Right lobe of liver (tissue), 4 donors: ENCODE results near the gene NOC2L.

Source experiments
- POLR2A ChIP-seq: fragments of 450-650 bp; IDR thresholded peaks from one replicate; pipeline ENCODE4 v1.6.1; 2017; ENCODE audit warnings: antibody characterized with exemption, mild to moderate bottlenecking
- TF ChIP-seq, protein P1 (sequence below), 4 donors: fragments of 200-600 bp in 3 of 4; fragments of 450-650 bp in 1 of 4; IDR thresholded peaks; one replicate each; pipeline versions ENCODE4 v1.5.1 to v1.8.0; 2016 to 2022; ENCODE audit warnings: antibody characterized with exemption in 4 of 4, mild to moderate bottlenecking in 2 of 4
- donor health status: DM: no; HTN: no; CAD: no.
- donor health status: DM: no; HTN: no; CAD: no.
- donor health status: DM: no; HTN: yes; CAD: no.

DNA sequence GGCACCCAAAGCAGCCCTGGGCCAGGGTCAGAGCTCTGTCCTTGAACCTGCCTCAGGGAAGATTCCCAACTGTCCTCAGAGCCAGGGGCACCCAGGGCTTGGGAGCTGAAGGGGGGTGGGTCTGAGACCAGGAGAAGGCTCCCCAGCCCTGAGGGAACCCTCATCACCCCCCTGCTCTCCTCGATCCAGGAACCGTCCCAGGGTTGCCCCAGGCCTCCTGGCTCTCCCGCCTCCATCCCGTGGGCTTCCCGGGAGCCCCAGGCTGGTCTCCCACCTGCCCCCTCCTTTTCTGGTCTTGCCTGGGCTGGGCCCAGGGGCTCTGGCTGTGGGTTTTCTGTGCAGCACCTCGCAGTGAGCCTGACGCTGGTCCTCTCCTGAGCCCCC lies 42.0 kb downstream of the NOC2L start:
- TF ChIP-seq, protein P1, sequence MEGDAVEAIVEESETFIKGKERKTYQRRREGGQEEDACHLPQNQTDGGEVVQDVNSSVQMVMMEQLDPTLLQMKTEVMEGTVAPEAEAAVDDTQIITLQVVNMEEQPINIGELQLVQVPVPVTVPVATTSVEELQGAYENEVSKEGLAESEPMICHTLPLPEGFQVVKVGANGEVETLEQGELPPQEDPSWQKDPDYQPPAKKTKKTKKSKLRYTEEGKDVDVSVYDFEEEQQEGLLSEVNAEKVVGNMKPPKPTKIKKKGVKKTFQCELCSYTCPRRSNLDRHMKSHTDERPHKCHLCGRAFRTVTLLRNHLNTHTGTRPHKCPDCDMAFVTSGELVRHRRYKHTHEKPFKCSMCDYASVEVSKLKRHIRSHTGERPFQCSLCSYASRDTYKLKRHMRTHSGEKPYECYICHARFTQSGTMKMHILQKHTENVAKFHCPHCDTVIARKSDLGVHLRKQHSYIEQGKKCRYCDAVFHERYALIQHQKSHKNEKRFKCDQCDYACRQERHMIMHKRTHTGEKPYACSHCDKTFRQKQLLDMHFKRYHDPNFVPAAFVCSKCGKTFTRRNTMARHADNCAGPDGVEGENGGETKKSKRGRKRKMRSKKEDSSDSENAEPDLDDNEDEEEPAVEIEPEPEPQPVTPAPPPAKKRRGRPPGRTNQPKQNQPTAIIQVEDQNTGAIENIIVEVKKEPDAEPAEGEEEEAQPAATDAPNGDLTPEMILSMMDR (IDR thresholded peaks at IDR 0.05), result no peak
- no peak for TF ChIP-seq POLR2A
